Measurements from ENCODE around the gene PSMG4. TPM values are rescaled to one million over a fixed set of nuclear protein-coding genes. Genes with fewer than 3 reads are reported as not detected.

PSMG4 gene
- total and polyA plus RNA-seq, 2 of the 8 experiments (the other 6 are each of a cell fraction or from before 2014, with no cell fraction given), result 40.6 to 113 TPM

DNA sequence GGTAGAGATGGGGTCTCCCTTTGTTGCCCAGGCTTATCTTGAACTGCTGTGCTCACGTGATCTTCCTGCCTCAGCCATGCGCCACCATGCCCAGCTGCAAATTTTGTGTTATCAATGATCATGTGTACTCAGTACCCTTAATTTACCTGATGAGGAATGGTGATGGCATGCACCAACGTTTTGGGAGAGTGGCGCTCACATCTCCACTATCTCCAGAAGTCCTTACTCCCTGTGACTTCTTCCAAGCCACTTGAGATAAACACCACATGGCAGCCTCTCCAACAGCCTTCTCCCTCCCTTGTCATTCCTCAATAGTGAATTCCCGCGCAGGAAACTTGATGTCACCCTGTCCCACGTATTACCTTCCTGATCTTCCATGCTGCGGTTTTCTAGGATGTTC, 58.1 kb downstream of the PSMG4 start (continued):
- TF ChIP-seq MAFK (IDR thresholded peaks at IDR 0.05; ENCODE audit: low read depth, low read length), result no peak

Other genes with a start within 250 kb of the PSMG4 start
- 20.7 and 22.9 TPM in 2 replicates for gene RIPK1, start 190.5 kb upstream of the PSMG4 start, total RNA-seq (2021; fragmentation: NEBNext Ultra II Directional; extraction: Animal tissue kit (Norgen Biotek cat#: 25700))
- gene RIPK1, start 190.5 kb upstream of the PSMG4 start, polyA plus RNA-seq (2011; rRNA removed), result 5.5 and 5.9 TPM in 2 replicates
- gene BPHL, start 140.2 kb upstream of the PSMG4 start, total RNA-seq (2021; fragmentation: NEBNext Ultra II Directional; extraction: Animal tissue kit (Norgen Biotek cat#: 25700)), result 36.4 and 36.6 TPM in 2 replicates
- gene BPHL, start 140.2 kb upstream of the PSMG4 start, polyA plus RNA-seq (2011; rRNA removed), result 21.8 and 24.4 TPM in 2 replicates
- 330 and 349 TPM in 2 replicates for gene TUBB2A, start 101.4 kb upstream of the PSMG4 start, total RNA-seq (2021; fragmentation: NEBNext Ultra II Directional; extraction: Animal tissue kit (Norgen Biotek cat#: 25700))
- gene TUBB2A, start 101.4 kb upstream of the PSMG4 start, polyA plus RNA-seq (2011; rRNA removed), result 315 and 408 TPM in 2 replicates
- 599 and 612 TPM in 2 replicates for gene TUBB2B, start 31.3 kb upstream of the PSMG4 start, total RNA-seq (2021; fragmentation: NEBNext Ultra II Directional; extraction: Animal tissue kit (Norgen Biotek cat#: 25700))
- gene TUBB2B, start 31.3 kb upstream of the PSMG4 start, polyA plus RNA-seq (2011; rRNA removed), result 722 and 951 TPM in 2 replicates
- 37.1 and 38.4 TPM in 2 replicates for gene SLC22A23, start 198.1 kb downstream of the PSMG4 start, total RNA-seq (2021; fragmentation: NEBNext Ultra II Directional; extraction: Animal tissue kit (Norgen Biotek cat#: 25700))
- 9.9 and 15.8 TPM in 2 replicates for gene SLC22A23, start 198.1 kb downstream of the PSMG4 start, polyA plus RNA-seq (2011; rRNA removed)

All from H1 (cell line).